ENCODE data around the gene FAM124A.

Gene FAM124A

GRCh38 chr13:51202477-51203046 lies 19.6 kb upstream of the FAM124A start:
- no peak for TF ChIP-seq GATA2 (IDR thresholded peaks at IDR 0.05; ENCODE audit: low read depth, low read length)
- TF ChIP-seq GATA3 (IDR thresholded peaks at IDR 0.05; ENCODE audit: low read depth, low read length) = no peak

- no peak for TF ChIP-seq GATA3 (IDR thresholded peaks at IDR 0.05; ENCODE audit: low read depth, low read length)
- TF ChIP-seq GATA2 (IDR thresholded peaks at IDR 0.05; ENCODE audit: low read depth, low read length) = no peak
These were observed 15.6 kb upstream of the FAM124A start for GRCh38 chr13:51206584-51206983.

- TF ChIP-seq GATA2 (IDR thresholded peaks at IDR 0.05; ENCODE audit: low read depth, low read length) (no peak), GATA3 (IDR thresholded peaks at IDR 0.05; ENCODE audit: low read depth, low read length) (no peak)
These were observed 14.3 kb upstream of the FAM124A start for GRCh38 chr13:51207881-51208280.

- TF ChIP-seq GATA2 (IDR thresholded peaks at IDR 0.05; ENCODE audit: low read depth, low read length) = no peak
- no peak for TF ChIP-seq GATA3 (IDR thresholded peaks at IDR 0.05; ENCODE audit: low read depth, low read length)
These were observed 13.5 kb upstream of the FAM124A start for GRCh38 chr13:51208716-51209115.

DNA sequence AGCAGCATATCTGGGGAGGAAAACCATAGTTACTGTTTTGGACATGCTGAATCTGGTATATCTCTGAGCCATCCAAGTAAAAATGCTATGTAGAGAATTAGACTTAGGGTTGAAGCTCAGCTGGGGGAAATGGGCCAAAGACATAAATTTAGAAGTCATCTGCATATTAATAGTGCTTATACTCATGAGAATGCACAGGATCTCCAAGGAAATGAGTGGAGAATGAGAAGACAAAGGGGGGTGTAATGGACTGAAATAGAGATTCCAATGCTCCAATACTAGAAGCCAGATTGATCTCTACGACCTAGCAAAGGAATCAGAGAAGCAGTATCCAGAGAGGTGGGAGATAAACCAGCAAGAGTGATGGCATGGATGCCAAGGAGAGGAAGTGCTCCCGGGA lies 10.3 kb upstream of the FAM124A start:
- no peak for TF ChIP-seq GATA2 (IDR thresholded peaks at IDR 0.05; ENCODE audit: low read depth, low read length)
- TF ChIP-seq GATA3 (IDR thresholded peaks at IDR 0.05; ENCODE audit: low read depth, low read length) = no peak

GRCh38 chr13:51212758-51213157 lies 9.4 kb upstream of the FAM124A start:
- TF ChIP-seq GATA3 (IDR thresholded peaks at IDR 0.05; ENCODE audit: low read depth, low read length) (no peak), GATA2 (IDR thresholded peaks at IDR 0.05; ENCODE audit: low read depth, low read length) (no peak)

GRCh38 chr13:51213173-51213728 lies 8.9 kb upstream of the FAM124A start:
- TF ChIP-seq GATA3 (IDR thresholded peaks at IDR 0.05; ENCODE audit: low read depth, low read length) (no peak), GATA2 (IDR thresholded peaks at IDR 0.05; ENCODE audit: low read depth, low read length) (no peak)

DNA sequence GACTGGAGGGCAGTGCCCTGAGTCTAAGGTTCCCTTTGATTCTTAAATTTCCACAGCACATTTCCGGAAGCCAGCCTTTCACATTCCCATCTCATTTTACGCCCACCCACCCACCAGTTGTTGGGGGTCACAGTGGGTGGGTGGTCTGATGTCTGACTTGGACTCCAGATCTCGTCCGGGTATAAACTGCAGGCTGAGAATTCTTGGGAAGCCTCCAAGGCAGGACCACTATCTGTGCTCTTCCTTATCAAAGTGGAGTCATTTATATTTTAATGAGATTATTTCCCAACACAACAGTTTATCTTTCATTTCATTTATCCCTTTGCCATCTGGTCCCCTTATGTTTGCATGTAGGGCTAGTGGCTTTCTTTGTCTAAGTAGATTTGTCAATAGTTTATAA lies 3.6 kb upstream of the FAM124A start:
- TF ChIP-seq GATA3 (IDR thresholded peaks at IDR 0.05; ENCODE audit: low read depth, low read length) (peak; percentile 81), GATA2 (IDR thresholded peaks at IDR 0.05; ENCODE audit: low read depth, low read length) (peak; percentile 91)

DNA sequence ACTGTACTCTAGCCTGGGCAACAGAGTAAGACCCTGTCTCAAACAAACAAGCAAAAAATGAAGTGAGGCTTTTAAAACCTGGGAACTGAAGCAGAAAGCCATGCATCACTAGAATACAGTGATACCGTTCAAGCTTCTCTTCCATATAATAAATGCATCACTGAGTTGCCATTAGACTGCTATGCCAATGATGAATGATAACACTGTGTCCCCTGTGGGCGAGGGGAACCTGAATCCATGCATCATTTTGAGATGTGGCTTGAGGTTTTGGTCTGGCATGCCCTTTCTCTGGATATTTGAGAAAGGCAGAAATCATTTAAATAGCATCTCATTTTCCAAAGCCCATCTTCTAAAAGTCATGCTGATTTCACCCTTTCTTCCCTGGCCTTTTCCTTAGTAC lies 1.5 kb upstream of the FAM124A start:
- TF ChIP-seq GATA3 (IDR thresholded peaks at IDR 0.05; ENCODE audit: low read depth, low read length) = no peak
- TF ChIP-seq GATA2 (IDR thresholded peaks at IDR 0.05; ENCODE audit: low read depth, low read length) = peak; percentile 52

DNA sequence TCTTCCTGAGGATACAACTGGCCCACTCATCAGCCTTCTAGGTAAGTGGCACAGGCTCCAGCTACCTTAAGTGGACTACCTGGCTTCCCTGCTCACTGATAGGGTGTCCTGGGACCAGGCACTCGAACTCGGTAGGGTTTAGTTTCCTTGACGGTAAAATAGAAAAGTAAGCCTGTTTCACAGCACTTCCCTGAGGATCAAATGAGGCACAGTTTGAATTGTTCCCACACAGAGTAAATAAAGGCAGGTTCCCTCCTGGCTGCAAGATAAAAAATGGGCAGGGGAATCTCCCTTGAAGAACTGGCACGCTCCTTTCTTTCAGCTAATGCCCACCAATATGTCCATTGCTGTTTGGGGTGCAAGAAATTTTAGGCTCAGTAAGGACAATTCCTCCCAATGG lies 1.1 kb upstream of the FAM124A start:
- no peak for TF ChIP-seq GATA2 (IDR thresholded peaks at IDR 0.05; ENCODE audit: low read depth, low read length)
- TF ChIP-seq GATA3 (IDR thresholded peaks at IDR 0.05; ENCODE audit: low read depth, low read length) = no peak

- TF ChIP-seq GATA2 (IDR thresholded peaks at IDR 0.05; ENCODE audit: low read depth, low read length) = no peak
- TF ChIP-seq GATA3 (IDR thresholded peaks at IDR 0.05; ENCODE audit: low read depth, low read length) = no peak
These were observed 543 bp upstream of the FAM124A start for GRCh38 chr13:51221674-51222036.

- TF ChIP-seq GATA2 (IDR thresholded peaks at IDR 0.05; ENCODE audit: low read depth, low read length) (no peak), GATA3 (IDR thresholded peaks at IDR 0.05; ENCODE audit: low read depth, low read length) (no peak)
These were observed 725 bp downstream of the FAM124A start for GRCh38 chr13:51222686-51223559.

DNA sequence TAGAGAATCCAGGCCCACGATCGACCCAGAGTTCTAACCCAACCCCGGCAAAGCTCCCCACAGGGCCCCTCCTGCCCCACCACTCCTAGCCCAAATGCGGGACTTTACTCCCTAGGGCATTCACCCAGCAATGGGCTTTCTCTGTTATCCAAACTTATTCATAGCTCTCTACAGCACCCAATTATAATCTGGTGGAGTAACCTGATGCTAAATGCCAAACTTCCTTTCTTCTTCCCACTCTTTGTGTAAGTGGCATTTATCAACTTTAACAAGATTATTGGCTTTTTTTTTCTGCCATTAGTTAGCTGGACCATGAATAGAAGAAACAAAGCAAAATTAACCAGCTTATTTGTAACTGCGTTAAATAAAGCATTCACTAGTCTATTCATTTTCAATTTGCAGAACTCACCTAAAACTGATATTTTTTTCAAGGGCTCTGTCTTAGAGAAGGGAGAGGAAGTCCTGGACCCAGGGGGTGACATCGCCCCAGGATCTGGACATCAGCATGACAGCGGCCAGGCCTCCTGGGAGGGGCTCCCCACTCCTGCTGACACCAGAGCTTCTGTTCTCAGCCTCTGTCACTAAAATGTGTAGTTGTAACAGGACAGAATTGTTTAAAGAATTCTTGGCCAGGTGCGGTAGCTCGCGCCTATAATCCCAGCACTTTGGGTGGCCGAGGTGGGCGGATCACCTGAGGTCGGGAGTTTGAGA lies 1.5 kb downstream of the FAM124A start:
- TF ChIP-seq GATA3 (IDR thresholded peaks at IDR 0.05; ENCODE audit: low read depth, low read length) = no peak

DNA sequence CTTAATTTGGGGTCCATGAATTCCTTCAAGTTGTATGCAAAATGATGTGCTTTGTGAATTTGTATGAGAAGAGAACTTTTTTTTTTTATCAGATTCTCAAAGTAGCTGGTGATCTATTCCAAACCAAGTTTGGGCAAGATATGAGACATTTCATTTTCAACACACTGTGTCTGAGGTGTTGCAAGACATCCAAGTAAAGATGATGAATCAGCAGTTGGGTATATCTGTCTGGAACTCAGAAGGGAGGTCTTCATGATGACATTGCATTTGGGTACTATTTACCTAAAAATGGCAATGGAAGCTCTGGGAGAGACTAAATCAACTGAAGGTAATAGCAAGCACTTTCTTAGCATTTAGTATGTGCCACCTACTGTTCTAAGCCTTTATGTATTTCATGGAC lies 2.8 kb downstream of the FAM124A start:
- TF ChIP-seq GATA2 (IDR thresholded peaks at IDR 0.05; ENCODE audit: low read depth, low read length) = no peak
- TF ChIP-seq GATA3 (IDR thresholded peaks at IDR 0.05; ENCODE audit: low read depth, low read length) = no peak

Measured in SH-SY5Y (cell line).